Thoracic aorta (tissue), 2 donors: ENCODE measurements around the gene MUC5AC. TPM values are rescaled to one million over a fixed set of nuclear protein-coding genes. Genes with fewer than 3 reads are reported as not detected.
"Not testable (repeated sequence)": the region's sequence is repeated elsewhere in the genome, so short reads cannot be mapped to it uniquely, and the experiment has no call there.

Experiments
- ATAC-seq: fragments of 150-250 bp; one replicate; pipeline ENCODE4 v1.8.0; 2017; ENCODE audit warnings: low read depth; ENCODE audit not compliant: insufficient number of reproducible peaks, low FRiP score
- DNase-seq: peaks from one replicate; pipeline ENCODE4 v3.0.0-alpha.2; 2020; ENCODE audit warnings: low spot score
- H3K27ac ChIP-seq, 2 donors: fragments of 200-600 bp; sonication (generic); 1 replicate in 1 of 2; 2 replicates in 1 of 2; pipeline ENCODE4 v1.5.1; 2016; ENCODE audit warnings: mild to moderate bottlenecking in 2 of 2, moderate library complexity in 2 of 2
- H3K27me3 ChIP-seq: fragments of 200-600 bp; sonication (generic); replicated peaks from 2 replicates; pipeline ENCODE4 v1.6.0; 2016; ENCODE audit warnings: mild to moderate bottlenecking; ENCODE audit not compliant: insufficient read depth
- H3K36me3 ChIP-seq: fragments of 200-600 bp; sonication (generic); one replicate; pipeline ENCODE4 v1.5.1; 2016
- H3K4me1 ChIP-seq, 2 donors: fragments of 200-600 bp; sonication (generic); 1 replicate in 1 of 2; 2 replicates in 1 of 2; pipeline versions ENCODE4 v1.5.1 to v1.6.0; 2016; ENCODE audit warnings: low read depth in 2 of 2, mild to moderate bottlenecking in 1 of 2; ENCODE audit not compliant: control insufficient read depth in 1 of 2
- H3K4me3 ChIP-seq: fragments of 200-600 bp; sonication (generic); 2 replicates; pipeline ENCODE4 v1.5.1; 2016; ENCODE audit warnings: mild to moderate bottlenecking
- H3K9me3 ChIP-seq: fragments of 200-600 bp; sonication (generic); 2 replicates; pipeline ENCODE4 v1.5.1; 2016
- CTCF ChIP-seq: fragments of 200-600 bp; sonication (generic); IDR thresholded peaks from one replicate; pipeline ENCODE4 v1.5.1; 2019; ENCODE audit warnings: antibody characterized with exemption
- total RNA-seq, 2 donors: library from RNA; depleted of rRNA; stranded (reverse); fragments of >200 nt; gene quantifications; one replicate each; pipeline versions ENCODE4 v1.1.0 to v1.2.3, GENCODE V29; 2016

MUC5AC gene
- total RNA-seq, 2 donors from 2014 or later, result 45.9 TPM; not detected in 1

GRCh38 chr11:1153105-1153950 lies 4.4 kb upstream of the MUC5AC start:
- Histone ChIP-seq H3K27me3 (no peaks in the 10 kb centered on the region), H3K9me3 (no peaks in the 10 kb centered on the region), H3K36me3 (no peaks in the 10 kb centered on the region), H3K4me1 (no peaks in the 10 kb centered on the region), H3K27ac (peak overlapping the region in 1 of 2 donors; percentile 30), H3K4me3 (no peak overlapping the region)
- DNase-seq (no peak), ATAC-seq (no peak)
- no peak for TF ChIP-seq CTCF

DNA sequence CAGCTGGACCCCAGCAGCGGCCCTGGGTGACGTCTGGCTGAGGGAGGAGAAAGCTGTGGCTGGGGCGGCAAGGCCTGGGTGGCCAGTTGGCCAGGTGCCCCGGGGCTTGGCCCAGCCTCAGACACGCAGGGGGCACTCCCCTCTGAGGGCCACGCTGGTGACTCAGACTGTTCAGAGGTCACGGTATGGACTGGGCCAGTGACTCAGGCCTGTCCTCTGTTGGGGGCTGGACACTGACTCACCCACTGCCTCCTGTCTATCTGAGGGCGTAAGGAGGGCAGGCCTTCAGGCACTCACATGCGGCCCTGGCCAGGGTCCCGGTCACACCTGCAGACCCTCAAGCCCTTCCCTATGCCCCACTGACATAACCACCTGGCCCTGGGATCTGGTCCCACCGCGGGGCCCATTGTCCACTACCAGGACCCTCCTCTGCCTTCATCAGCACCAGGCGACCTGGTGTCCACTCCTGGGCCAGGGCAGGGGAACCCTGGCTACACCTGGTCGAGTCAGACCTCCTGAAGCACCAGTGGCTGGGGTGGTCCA lies 3.7 kb upstream of the MUC5AC start:
- H3K36me3 ChIP-seq, result no peaks in the 10 kb centered on the region
- no peak overlapping the region for H3K4me3 ChIP-seq
- no peaks in the 10 kb centered on the region for H3K9me3 ChIP-seq
- H3K27ac ChIP-seq, result peak overlapping the region in 1 of 2 donors; percentile 30
- no peaks in the 10 kb centered on the region for H3K4me1 ChIP-seq
- ATAC-seq (no peak), DNase-seq (peak; percentile 22)
- no peak for TF ChIP-seq CTCF
- H3K27me3 ChIP-seq, result no peaks in the 10 kb centered on the region

GRCh38 chr11:1154656-1155055 lies 3.1 kb upstream of the MUC5AC start:
- not testable (repeated sequence) for H3K27me3 ChIP-seq, H3K27ac ChIP-seq, ATAC-seq, H3K36me3 ChIP-seq, H3K4me1 ChIP-seq, H3K4me3 ChIP-seq, DNase-seq, H3K9me3 ChIP-seq

- ATAC-seq, result no peak
- TF ChIP-seq CTCF, result no peak
- Histone ChIP-seq H3K9me3 (no peaks in the 10 kb centered on the region), H3K4me1 (no peaks in the 10 kb centered on the region), H3K4me3 (no peak overlapping the region), H3K36me3 (no peaks in the 10 kb centered on the region), H3K27ac (no peak overlapping the region), H3K27me3 (no peaks in the 10 kb centered on the region)
- no peak for DNase-seq
Measured at GRCh38 chr11:1155274-1155693, 2.5 kb upstream of the MUC5AC start.

DNA sequence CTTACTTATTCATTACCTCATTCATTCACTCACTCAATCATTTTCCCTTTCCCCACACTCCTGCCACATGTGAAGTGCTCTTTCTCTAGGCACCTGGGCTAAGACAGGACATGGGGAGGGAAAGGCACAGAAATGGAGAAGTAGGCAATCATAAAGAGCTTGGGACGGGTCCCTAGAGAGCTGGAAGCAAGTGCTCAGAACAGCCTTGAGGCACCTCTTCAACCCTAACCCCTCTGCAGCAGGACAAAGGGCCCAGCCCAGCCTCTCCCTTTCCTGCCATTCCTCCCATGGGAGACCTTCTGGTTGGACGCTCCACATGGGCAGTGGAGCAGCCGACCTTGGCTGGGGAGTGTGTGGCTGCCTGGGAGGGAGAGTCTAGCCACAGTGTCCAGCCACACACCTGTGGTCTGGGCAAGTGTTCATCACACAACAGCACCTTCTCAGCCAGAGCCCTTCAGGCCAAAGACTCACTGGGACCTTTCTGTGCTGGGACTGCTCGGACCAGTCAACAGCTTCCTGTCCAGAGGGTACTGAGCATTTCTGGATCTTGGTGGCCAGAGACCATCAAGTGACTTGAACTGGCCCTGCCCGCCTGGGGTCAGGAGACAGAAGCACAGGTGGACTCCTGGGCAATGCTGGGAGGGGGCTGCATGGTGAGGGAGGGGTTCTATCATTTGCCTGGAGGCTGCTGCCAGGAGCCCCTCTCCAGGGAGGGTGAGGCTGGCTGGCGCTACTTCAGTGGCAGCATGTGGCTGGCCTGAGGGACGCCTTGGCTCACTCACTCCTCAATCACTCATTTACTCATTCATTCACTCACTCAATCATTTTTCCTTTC lies 1.0 kb upstream of the MUC5AC start:
- H3K27ac ChIP-seq, result no peak overlapping the region
- H3K4me3 ChIP-seq, result no peak overlapping the region
- no peak for TF ChIP-seq CTCF
- H3K9me3 ChIP-seq, result no peaks in the 10 kb centered on the region
- no peaks in the 10 kb centered on the region for H3K36me3 ChIP-seq
- no peaks in the 10 kb centered on the region for H3K27me3 ChIP-seq
- no peaks in the 10 kb centered on the region for H3K4me1 ChIP-seq
- DNase-seq, result no peak
- ATAC-seq, result no peak
